Nephron (organoid): ENCODE data around the gene EGFR.
A peak's percentile ranks its signal among the peaks of the same experiment; 100 is the strongest.

ENCODE experiments used
- H3K27ac Mint-ChIP-seq, 3 experiments: 2 replicates each; pipeline ENCODE4 v1.8.0; 2020; ENCODE audit warnings: mixed read lengths in 3 of 3, mild to moderate bottlenecking in 2 of 3, moderate library complexity in 1 of 3
- H3K27me3 Mint-ChIP-seq: 2 replicates; pipeline ENCODE4 v1.8.0; 2021; ENCODE audit warnings: low read depth, mild to moderate bottlenecking, moderate library complexity, mixed read lengths
- H3K36me3 Mint-ChIP-seq: 2 replicates; pipeline ENCODE4 v1.8.0; 2020; ENCODE audit warnings: low read depth, mixed read lengths
- H3K4me1 Mint-ChIP-seq: 2 replicates; pipeline ENCODE4 v1.8.0; 2020; ENCODE audit warnings: mixed read lengths
- H3K4me3 Mint-ChIP-seq, 3 experiments: 2 replicates each; pipeline ENCODE4 v1.8.0; 2020; ENCODE audit warnings: mild to moderate bottlenecking in 3 of 3, mixed read lengths in 3 of 3, moderate library complexity in 2 of 3
- H3K9me3 Mint-ChIP-seq: 2 replicates; pipeline ENCODE4 v1.8.0; 2020; ENCODE audit warnings: mixed read lengths
- CTCF ChIP-seq, 3 experiments: fragments of 200-600 bp; sonication (generic); IDR thresholded peaks; one replicate each; pipeline ENCODE4 v1.5.0; 2021; ENCODE audit warnings: antibody characterized with exemption in 3 of 3; ENCODE audit not compliant: unreplicated experiment in 3 of 3

Gene EGFR

GRCh38 chr7:55150166-55150565 is 131.3 kb downstream of the EGFR start:
- H3K27ac Mint-ChIP-seq: no peak overlapping the region
- no peak overlapping the region for H3K4me3 Mint-ChIP-seq
- H3K36me3 Mint-ChIP-seq: peaks cover 48% of the 10 kb centered on the region
- no peak for TF ChIP-seq CTCF (IDR thresholded peaks at IDR 0.05; ENCODE audit: unreplicated experiment in 3 of 3)
- peaks cover 6% of the 10 kb centered on the region for H3K4me1 Mint-ChIP-seq
- H3K9me3 Mint-ChIP-seq: no peaks in the 10 kb centered on the region
- H3K27me3 Mint-ChIP-seq: no peaks in the 10 kb centered on the region

GRCh38 chr7:55150709-55151451 is 132.1 kb downstream of the EGFR start:
- no peak overlapping the region for H3K4me3 Mint-ChIP-seq
- H3K27ac Mint-ChIP-seq: no peak overlapping the region
- H3K4me1 Mint-ChIP-seq: peaks cover 6% of the 10 kb centered on the region
- H3K9me3 Mint-ChIP-seq: no peaks in the 10 kb centered on the region
- H3K27me3 Mint-ChIP-seq: no peaks in the 10 kb centered on the region
- H3K36me3 Mint-ChIP-seq: peaks cover 46% of the 10 kb centered on the region
- no peak for TF ChIP-seq CTCF (IDR thresholded peaks at IDR 0.05; ENCODE audit: unreplicated experiment in 3 of 3)

GRCh38 chr7:55152516-55152915 is 133.7 kb downstream of the EGFR start:
- H3K36me3 Mint-ChIP-seq: peaks cover 42% of the 10 kb centered on the region
- no peak for TF ChIP-seq CTCF (IDR thresholded peaks at IDR 0.05; ENCODE audit: unreplicated experiment in 3 of 3)
- H3K27me3 Mint-ChIP-seq: no peaks in the 10 kb centered on the region
- no peak overlapping the region for H3K4me3 Mint-ChIP-seq
- H3K9me3 Mint-ChIP-seq: no peaks in the 10 kb centered on the region
- peaks cover 20% of the 10 kb centered on the region for H3K4me1 Mint-ChIP-seq
- no peak overlapping the region for H3K27ac Mint-ChIP-seq

- TF ChIP-seq CTCF (IDR thresholded peaks at IDR 0.05; ENCODE audit: unreplicated experiment in 3 of 3): no peak
- H3K27ac Mint-ChIP-seq: peak overlapping the region in 1 of 3 experiments; percentile 97
- peaks cover 35% of the 10 kb centered on the region for H3K4me1 Mint-ChIP-seq
- no peaks in the 10 kb centered on the region for H3K27me3 Mint-ChIP-seq
- no peak overlapping the region for H3K4me3 Mint-ChIP-seq
- H3K9me3 Mint-ChIP-seq: no peaks in the 10 kb centered on the region
- H3K36me3 Mint-ChIP-seq: peaks cover 49% of the 10 kb centered on the region
Measured at GRCh38 chr7:55154096-55154495, 135.3 kb downstream of the EGFR start.

GRCh38 chr7:55155351-55156117 is 136.7 kb downstream of the EGFR start:
- Mint-ChIP-seq H3K27me3 (no peaks in the 10 kb centered on the region), H3K9me3 (no peaks in the 10 kb centered on the region), H3K36me3 (peaks cover 58% of the 10 kb centered on the region), H3K4me1 (peaks cover 42% of the 10 kb centered on the region), H3K4me3 (no peak overlapping the region), H3K27ac (peak overlapping the region in 1 of 3 experiments; percentile 97)
- TF ChIP-seq CTCF (IDR thresholded peaks at IDR 0.05; ENCODE audit: unreplicated experiment in 3 of 3): no peak
